HCT116 (cell line): ENCODE results near the gene ARMC2. TPM values are rescaled to one million over a fixed set of nuclear protein-coding genes. Genes with fewer than 3 reads are reported as not detected.

Experiments used
- ATAC-seq: fragments of 200-7000 bp; cut with Tn5 transposase; 2 replicates; pipeline ENCODE4 v1.9.1; 2020; ENCODE audit warnings: mild to moderate bottlenecking, moderate library complexity
- BruUV-seq: library from RNA; stranded (reverse); fragments of 400-500 nt; replicated peaks from 2 replicates; lab custom pipeline; 2021; lab: Mats Ljungman, UMichigan
- CTCF ChIA-PET: fragments of 300-600 bp; sonication (Branson Sonifier 250); formaldehyde crosslinking; loops from one replicate; lab custom pipeline; 2021; ENCODE audit warnings: antibody characterized with exemption; lab: Charles Lee
- POLR2A ChIA-PET: fragments of 300-600, 350-600 bp; sonication (Branson Sonifier 250); formaldehyde crosslinking; loops from one replicate; lab custom pipeline; 2021; ENCODE audit warnings: antibody characterized with exemption; lab: Charles Lee
- RAD21 ChIA-PET, 2 experiments: fragments of 300-600 bp; sonication (Branson Sonifier 250); formaldehyde crosslinking; loops; one replicate each; lab custom pipeline; 2023; ENCODE audit warnings: low total read pairs in 2 of 2; ENCODE audit not compliant: uncharacterized antibody in 2 of 2, unreplicated experiment in 2 of 2, low non-redundant PET in 1 of 2; lab: Charles Lee
- DNase-seq: peaks from one replicate; pipeline ENCODE4 v3.0.0-alpha.2; 2010; ENCODE audit warnings: low read depth, low spot score
- H2AFZ ChIP-seq: fragments of 200-600 bp; shearing (Covaris generic), sonication (generic); 2 replicates; pipeline ENCODE4 v1.6.1; 2017; ENCODE audit warnings: low read depth, mixed run types, mixed read lengths, antibody characterized with exemption, low read length; ENCODE audit not compliant: poor library complexity, severe bottlenecking
- H3K27ac ChIP-seq: 2 replicates; pipeline ENCODE4 v1.5.1; 2012; ENCODE audit warnings: low read depth, low read length
- H3K27me3 ChIP-seq: fragments of 200-600 bp; sonication (generic); 2 replicates; pipeline ENCODE4 v1.6.1; 2016; ENCODE audit warnings: mixed run types, low read length, mixed read lengths; ENCODE audit not compliant: insufficient read depth
- H3K36me3 ChIP-seq, 2 experiments: fragments of 200-500 bp in 1 of 2; fragments of 200-600 bp in 1 of 2; sonication (Bioruptor generic) in 1 of 2; sonication (generic) in 1 of 2; 2 replicates each; pipeline versions ENCODE4 v1.5.1 to v1.6.1; 2014 to 2016; ENCODE audit warnings: low read length in 2 of 2, inconsistent platforms in 1 of 2, mixed read lengths in 1 of 2, mixed run types in 1 of 2; ENCODE audit not compliant: insufficient read depth in 2 of 2, control insufficient read depth in 1 of 2
- H3K4me1 ChIP-seq, 2 experiments: fragments of 200-600 bp in 1 of 2; sonication (generic) in 1 of 2; 2 replicates each; pipeline versions ENCODE4 v1.5.1 to v1.6.1; 2012 to 2017; ENCODE audit warnings: low read length in 2 of 2, inconsistent platforms in 1 of 2, mild to moderate bottlenecking in 1 of 2, mixed read lengths in 1 of 2, mixed run types in 1 of 2, moderate library complexity in 1 of 2; ENCODE audit not compliant: insufficient read depth in 2 of 2, control insufficient read depth in 1 of 2
- H3K4me2 ChIP-seq: fragments of 200-600 bp; sonication (generic); 2 replicates; pipeline ENCODE4 v1.6.1; 2017; ENCODE audit warnings: mixed run types, low read length, mixed read lengths
- H3K4me3 ChIP-seq, 2 experiments: fragments of 200-600 bp in 1 of 2; sonication (generic) in 1 of 2; replicated peaks in 1 of 2; 2 replicates each; pipeline ENCODE4 v1.5.1; 2011 to 2016; ENCODE audit warnings: low read length in 2 of 2, control low read depth in 1 of 2, low read depth in 1 of 2, mild to moderate bottlenecking in 1 of 2, mixed read lengths in 1 of 2, mixed run types in 1 of 2
- H3K79me2 ChIP-seq: fragments of 200-600 bp; sonication (generic); 2 replicates; pipeline ENCODE4 v1.6.1; 2017; ENCODE audit warnings: mild to moderate bottlenecking, mixed run types, low read length, moderate library complexity, mixed read lengths; ENCODE audit not compliant: insufficient read depth
- H3K9ac ChIP-seq: fragments of 200-600 bp; sonication (generic); 2 replicates; pipeline ENCODE4 v1.6.1; 2016; ENCODE audit warnings: low read length, mixed read lengths
- H3K9me2 ChIP-seq: fragments of 200-600 bp; sonication (generic), shearing (Covaris generic); 2 replicates; pipeline ENCODE4 v1.6.1; 2017; ENCODE audit warnings: mixed run types, mild to moderate bottlenecking, moderate library complexity; ENCODE audit not compliant: insufficient read depth
- H3K9me3 ChIP-seq, 2 experiments: fragments of 200-500 bp in 1 of 2; fragments of 200-600 bp in 1 of 2; sonication (Bioruptor generic) in 1 of 2; sonication (generic) in 1 of 2; 2 replicates each; pipeline ENCODE4 v1.6.1; 2014 to 2017; ENCODE audit warnings: low read length in 2 of 2, mixed read lengths in 2 of 2, inconsistent platforms in 1 of 2, low read depth in 1 of 2, mild to moderate bottlenecking in 1 of 2, mixed run types in 1 of 2, moderate library complexity in 1 of 2; ENCODE audit not compliant: control insufficient read depth in 1 of 2, insufficient read depth in 1 of 2
- H4K20me1 ChIP-seq: fragments of 200-600 bp; sonication (generic), shearing (Covaris generic); 2 replicates; pipeline ENCODE4 v1.6.1; 2017; ENCODE audit warnings: mixed run types, mild to moderate bottlenecking, moderate library complexity; ENCODE audit not compliant: insufficient read depth
- CBX3 ChIP-seq: IDR thresholded peaks from 2 replicates; pipeline ENCODE4 v1.6.1; 2012; ENCODE audit warnings: low read depth
- ELF1 ChIP-seq: IDR thresholded peaks from 2 replicates; pipeline ENCODE4 v1.6.1; 2012; ENCODE audit warnings: low read depth, borderline replicate concordance
- FOSL1 ChIP-seq: IDR thresholded peaks from 2 replicates; pipeline ENCODE4 v1.6.1; 2012; ENCODE audit warnings: low read depth
- MAX ChIP-seq: IDR thresholded peaks from 2 replicates; pipeline ENCODE4 v1.6.1; 2012
- POLR2A ChIP-seq: IDR thresholded peaks from 2 replicates; pipeline ENCODE4 v1.7.0; 2011; ENCODE audit warnings: borderline replicate concordance; ENCODE audit not compliant: insufficient read depth, insufficient read length; ENCODE audit errors: extremely low read depth
- RAD21 ChIP-seq: IDR thresholded peaks from 2 replicates; pipeline ENCODE4 v1.6.1; 2012; ENCODE audit warnings: low read depth, mild to moderate bottlenecking
- YY1 ChIP-seq: IDR thresholded peaks from 2 replicates; pipeline ENCODE4 v1.6.1; 2011; ENCODE audit warnings: low read length, low read depth, moderate library complexity, mild to moderate bottlenecking; ENCODE audit not compliant: insufficient replicate concordance; ENCODE audit errors: extremely low read depth
- ZBTB33 ChIP-seq: IDR thresholded peaks from 2 replicates; pipeline ENCODE4 v1.6.1; 2011; ENCODE audit warnings: mild to moderate bottlenecking, low read length, moderate library complexity; ENCODE audit not compliant: insufficient replicate concordance; ENCODE audit errors: extremely low read depth
- ZFX ChIP-seq: fragments of 450-650 bp; IDR thresholded peaks from 2 replicates; pipeline ENCODE4 v1.6.1; 2017
- intact Hi-C: fragments of 100-400 bp; cut with micrococcal nuclease; formaldehyde crosslinking; loops from 2 replicates; pipeline ENCODE4 v1.10.0; 2022
- total RNA-seq: library from RNA; stranded (reverse); gene quantifications from one replicate; pipeline ENCODE4 v1.2.1, GENCODE V29; 2021; ENCODE audit not compliant: unreplicated experiment
- TF ChIP-seq, protein P1 (sequence below), 3 experiments: fragments of 200-600 bp in 1 of 3; sonication (generic) in 1 of 3; IDR thresholded peaks in 2 of 3; conservative IDR thresholded peaks in 1 of 3; 2 replicates each; pipeline ENCODE4 v1.5.1; 2012 to 2017; ENCODE audit warnings: low read depth in 2 of 3, low read length in 2 of 3, antibody characterized with exemption in 1 of 3, borderline replicate concordance in 1 of 3, control low read depth in 1 of 3, mild to moderate bottlenecking in 1 of 3, mixed read lengths in 1 of 3, mixed run types in 1 of 3, moderate library complexity in 1 of 3; ENCODE audit not compliant: insufficient read depth in 1 of 3

ARMC2 gene
- total RNA-seq, 1 experiment from 2014 or later: 3.6 TPM

DNA sequence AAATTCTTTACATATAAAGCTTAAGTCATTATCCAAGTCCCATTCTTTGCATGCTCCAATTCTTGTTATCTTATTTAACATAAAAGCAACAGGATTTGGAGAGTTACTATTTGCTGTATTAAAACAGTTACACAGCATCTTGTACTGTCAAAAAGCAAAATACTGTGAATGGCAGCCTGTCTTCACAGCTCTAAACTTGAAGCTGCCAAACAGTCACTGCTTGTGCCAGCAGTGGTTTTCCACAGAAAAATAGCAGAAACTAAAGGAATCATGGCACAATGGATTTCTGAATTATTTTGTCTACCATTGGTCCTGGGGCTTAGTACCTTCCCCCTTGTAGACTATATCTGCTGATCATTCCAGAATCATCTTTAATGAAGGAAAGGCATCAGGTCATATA is 138.9 kb downstream of the ARMC2 start (continued):
- TF ChIP-seq, protein P1, sequence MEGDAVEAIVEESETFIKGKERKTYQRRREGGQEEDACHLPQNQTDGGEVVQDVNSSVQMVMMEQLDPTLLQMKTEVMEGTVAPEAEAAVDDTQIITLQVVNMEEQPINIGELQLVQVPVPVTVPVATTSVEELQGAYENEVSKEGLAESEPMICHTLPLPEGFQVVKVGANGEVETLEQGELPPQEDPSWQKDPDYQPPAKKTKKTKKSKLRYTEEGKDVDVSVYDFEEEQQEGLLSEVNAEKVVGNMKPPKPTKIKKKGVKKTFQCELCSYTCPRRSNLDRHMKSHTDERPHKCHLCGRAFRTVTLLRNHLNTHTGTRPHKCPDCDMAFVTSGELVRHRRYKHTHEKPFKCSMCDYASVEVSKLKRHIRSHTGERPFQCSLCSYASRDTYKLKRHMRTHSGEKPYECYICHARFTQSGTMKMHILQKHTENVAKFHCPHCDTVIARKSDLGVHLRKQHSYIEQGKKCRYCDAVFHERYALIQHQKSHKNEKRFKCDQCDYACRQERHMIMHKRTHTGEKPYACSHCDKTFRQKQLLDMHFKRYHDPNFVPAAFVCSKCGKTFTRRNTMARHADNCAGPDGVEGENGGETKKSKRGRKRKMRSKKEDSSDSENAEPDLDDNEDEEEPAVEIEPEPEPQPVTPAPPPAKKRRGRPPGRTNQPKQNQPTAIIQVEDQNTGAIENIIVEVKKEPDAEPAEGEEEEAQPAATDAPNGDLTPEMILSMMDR (IDR thresholded peaks at IDR 0.05 in 2 of 3, conservative IDR thresholded peaks at IDR 0.05 in 1 of 3; ENCODE audit: borderline replicate concordance in 1 of 3, insufficient read depth in 1 of 3, low read depth in 2 of 3, low read length in 2 of 3): no peak
- TF ChIP-seq, all 23 proteins: peak for 0

GRCh38 chr6:108988296-108988695 is 140.1 kb downstream of the ARMC2 start:
- ChIA-PET POLR2A (no interaction called here), RAD21 (no interaction called here), CTCF (no interaction called here)
- Histone ChIP-seq H3K4me1 (no peaks in the 10 kb centered on the region), H2AFZ (no peak overlapping the region), H3K27ac (no peak overlapping the region), H3K36me3 (peaks cover 0 to 7% of the 10 kb centered on the region in 2 experiments; a peak in 1 of 4 replicates), H3K79me2 (no peaks in the 10 kb centered on the region), H3K9me2 (no peaks in the 10 kb centered on the region), H4K20me1 (no peaks in the 10 kb centered on the region), H3K27me3 (no peaks in the 10 kb centered on the region), H3K9me3 (no peaks in the 10 kb centered on the region), H3K9ac (no peak overlapping the region), H3K4me2 (no peak overlapping the region), H3K4me3 (no peak overlapping the region)
- TF ChIP-seq ZFX (no peak), YY1 (no peak), POLR2A (no peak), ELF1 (no peak), CBX3 (no peak), RAD21 (no peak), FOSL1 (no peak), ZBTB33 (no peak), MAX (no peak)
- TF ChIP-seq, protein P1 (IDR thresholded peaks at IDR 0.05 in 2 of 3, conservative IDR thresholded peaks at IDR 0.05 in 1 of 3; ENCODE audit: borderline replicate concordance in 1 of 3, insufficient read depth in 1 of 3, low read depth in 2 of 3, low read length in 2 of 3): no peak
- BruUV-seq: no TSS peak
- ATAC-seq (no peak), DNase-seq (no peak)
- intact Hi-C loops: no loop called here
